Trophoblast cell (in vitro differentiated cells and primary cell): Measurements from ENCODE around the gene PCNX4.

Experiments used
- DNase-seq, 2 donors: peaks; one replicate each; pipeline ENCODE4 v3.0.0-alpha.2; 2016
- H2AFZ ChIP-seq: 2 replicates; pipeline ENCODE4 v1.6.1; 2013; ENCODE audit warnings: low read length, moderate library complexity, mild to moderate bottlenecking; ENCODE audit not compliant: insufficient read depth, poor library complexity
- H2AK5ac ChIP-seq: 2 replicates; pipeline ENCODE4 v1.6.1; 2013; ENCODE audit warnings: mild to moderate bottlenecking, low read length
- H2BK120ac ChIP-seq: 2 replicates; pipeline ENCODE4 v1.6.1; 2013; ENCODE audit warnings: low read length, mild to moderate bottlenecking, moderate library complexity; ENCODE audit not compliant: insufficient read depth, poor library complexity
- H2BK12ac ChIP-seq: 2 replicates; pipeline ENCODE4 v1.6.1; 2013; ENCODE audit warnings: mild to moderate bottlenecking, low read length, moderate library complexity
- H2BK5ac ChIP-seq: 2 replicates; pipeline ENCODE4 v1.6.1; 2013; ENCODE audit warnings: low read length, low read depth, moderate library complexity, mild to moderate bottlenecking; ENCODE audit not compliant: poor library complexity
- H3K14ac ChIP-seq: 2 replicates; pipeline ENCODE4 v1.6.1; 2013; ENCODE audit warnings: mild to moderate bottlenecking, low read length
- H3K18ac ChIP-seq: 2 replicates; pipeline ENCODE4 v1.6.1; 2013; ENCODE audit warnings: mild to moderate bottlenecking, low read length
- H3K23ac ChIP-seq: 2 replicates; pipeline ENCODE4 v1.6.1; 2013; ENCODE audit warnings: low read length
- H3K27ac ChIP-seq: 2 replicates; pipeline ENCODE4 v1.5.1; 2013; ENCODE audit warnings: low read depth, mild to moderate bottlenecking, inconsistent platforms, low read length, moderate library complexity
- H3K27me3 ChIP-seq: 2 replicates; pipeline ENCODE4 v1.6.1; 2013; ENCODE audit warnings: inconsistent platforms, mild to moderate bottlenecking, low read length, moderate library complexity; ENCODE audit not compliant: insufficient read depth
- H3K36me3 ChIP-seq, 2 experiments: 1 replicate in 1 of 2; 2 replicates in 1 of 2; pipeline ENCODE4 v1.6.1; 2013; ENCODE audit warnings: low read length in 2 of 2, mild to moderate bottlenecking in 2 of 2, moderate library complexity in 1 of 2; ENCODE audit not compliant: insufficient read depth in 2 of 2, control insufficient read depth in 1 of 2
- H3K4ac ChIP-seq: 2 replicates; pipeline ENCODE4 v1.6.1; 2013; ENCODE audit warnings: low read depth, mild to moderate bottlenecking, low read length, moderate library complexity
- H3K4me1 ChIP-seq, 2 experiments: 1 replicate in 1 of 2; 2 replicates in 1 of 2; pipeline ENCODE4 v1.6.1; 2013; ENCODE audit warnings: low read length in 2 of 2, mild to moderate bottlenecking in 2 of 2, moderate library complexity in 1 of 2; ENCODE audit not compliant: insufficient read depth in 2 of 2, control insufficient read depth in 1 of 2
- H3K4me2 ChIP-seq: 2 replicates; pipeline ENCODE4 v1.6.1; 2013; ENCODE audit warnings: inconsistent platforms, mild to moderate bottlenecking, low read length, moderate library complexity
- H3K4me3 ChIP-seq: 2 replicates; pipeline ENCODE4 v1.5.1; 2013; ENCODE audit warnings: mild to moderate bottlenecking, low read depth, low read length, inconsistent platforms
- H3K79me1 ChIP-seq: one replicate; pipeline ENCODE4 v1.6.1; 2013; ENCODE audit warnings: low read length
- H3K79me2 ChIP-seq: 2 replicates; pipeline ENCODE4 v1.6.1; 2013; ENCODE audit warnings: low read length, mild to moderate bottlenecking; ENCODE audit not compliant: control insufficient read depth, insufficient read depth, poor library complexity
- H3K9ac ChIP-seq: 2 replicates; pipeline ENCODE4 v1.6.1; 2013; ENCODE audit warnings: mild to moderate bottlenecking, low read length
- H3K9me3 ChIP-seq: 2 replicates; pipeline ENCODE4 v1.6.1; 2013; ENCODE audit warnings: low read depth, mild to moderate bottlenecking, control low read depth, inconsistent platforms, low read length; ENCODE audit not compliant: insufficient read depth
- H4K12ac ChIP-seq: 2 replicates; pipeline ENCODE4 v1.6.1; 2013; ENCODE audit warnings: low read depth, mild to moderate bottlenecking, low read length, moderate library complexity
- H4K8ac ChIP-seq: 2 replicates; pipeline ENCODE4 v1.6.1; 2013; ENCODE audit warnings: low read depth, mild to moderate bottlenecking, low read length, moderate library complexity
- H4K91ac ChIP-seq: one replicate; pipeline ENCODE4 v1.6.1; 2013; ENCODE audit warnings: low read depth, mild to moderate bottlenecking, low read length, moderate library complexity
- WGBS: extraction: QIAGEN DNeasy Blood & Tissue Kit; methylation state at CpG from one replicate; pipeline ENCODE4 v1.1.7; 2013; ENCODE audit warnings: missing lambda C conversion rate; ENCODE audit not compliant: insufficient read length, insufficient coverage; ENCODE audit errors: extremely low coverage; 5-methylcytosine and 5-hydroxymethylcytosine counted together

PCNX4 gene

DNA sequence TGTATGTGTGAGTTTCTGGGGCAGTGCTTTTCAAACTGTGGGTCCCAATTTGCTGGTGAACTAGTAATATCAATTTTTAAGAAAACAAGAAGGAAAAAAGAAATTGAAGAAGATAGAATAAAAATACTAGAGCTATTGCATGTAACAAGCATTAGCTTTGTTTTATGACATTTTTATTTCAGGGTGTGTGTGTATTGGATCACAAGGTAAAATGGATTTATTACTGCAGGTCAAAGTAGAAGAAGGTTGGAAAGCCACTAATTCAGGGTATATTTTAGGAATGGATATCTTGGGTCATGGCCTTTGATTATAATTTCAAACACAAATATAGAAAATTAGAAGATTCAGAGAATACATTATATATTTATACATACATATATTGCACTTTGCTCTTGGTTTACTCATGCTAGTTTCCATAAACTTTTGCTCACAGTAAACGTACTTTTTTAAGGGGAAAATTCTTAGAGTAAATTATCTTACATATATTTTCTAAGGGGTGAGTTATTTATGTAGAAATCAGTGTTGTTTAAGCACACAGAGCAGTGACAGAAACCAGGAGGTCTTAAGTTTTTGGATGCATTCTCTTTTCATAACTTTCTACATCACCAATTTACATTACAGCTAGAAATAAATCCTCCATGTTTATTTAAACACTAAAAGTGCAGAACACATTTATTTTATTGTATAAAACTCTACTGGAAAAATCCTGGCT, 122.8 kb downstream of the PCNX4 start:
- Histone ChIP-seq H3K4ac (no peak overlapping the region), H2BK5ac (no peak overlapping the region), H3K9me3 (no peaks in the 10 kb centered on the region), H3K4me2 (no peak overlapping the region), H3K23ac (no peak overlapping the region), H3K14ac (no peak overlapping the region), H2AFZ (no peak overlapping the region), H2BK120ac (no peak overlapping the region), H3K79me1 (no peaks in the 10 kb centered on the region), H3K4me1 (no peaks in the 10 kb centered on the region), H3K27me3 (no peaks in the 10 kb centered on the region), H3K18ac (no peak overlapping the region), H3K36me3 (no peaks in the 10 kb centered on the region), H3K9ac (no peak overlapping the region), H2BK12ac (no peak overlapping the region), H4K91ac (no peak overlapping the region), H3K79me2 (peaks cover 2% of the 10 kb centered on the region), H2AK5ac (no peak overlapping the region), H4K8ac (no peak overlapping the region), H4K12ac (no peak overlapping the region), H3K27ac (no peak overlapping the region), H3K4me3 (no peak overlapping the region)
- WGBS = no CpG with 5 or more reads among the region's 1 CpG
- no peak for DNase-seq

DNA sequence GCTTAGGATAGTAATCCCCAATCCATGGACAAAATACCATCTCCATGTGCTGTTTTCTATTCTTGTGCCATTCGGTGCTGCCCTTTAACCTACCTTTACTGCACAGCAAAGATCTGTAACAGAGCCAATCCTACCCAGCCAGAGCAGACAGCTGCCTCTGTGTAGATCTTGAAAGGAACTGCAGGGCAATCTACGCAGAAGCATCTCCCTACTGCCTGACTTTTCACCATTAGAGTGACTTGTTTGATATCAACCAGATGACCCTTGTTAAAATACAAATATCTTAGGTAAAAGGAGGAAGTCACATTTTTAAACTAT, 123.4 kb downstream of the PCNX4 start:
- H3K4me3 ChIP-seq = no peak overlapping the region
- no peak overlapping the region for H3K14ac ChIP-seq
- H3K79me1 ChIP-seq = no peaks in the 10 kb centered on the region
- no peak overlapping the region for H4K91ac ChIP-seq
- no peak overlapping the region for H2BK5ac ChIP-seq
- H3K27ac ChIP-seq = no peak overlapping the region
- H4K8ac ChIP-seq = no peak overlapping the region
- H3K27me3 ChIP-seq = no peaks in the 10 kb centered on the region
- WGBS = no CpG with 5 or more reads among the region's 2 CpGs
- H3K9me3 ChIP-seq = no peaks in the 10 kb centered on the region
- no peak for DNase-seq
- no peak overlapping the region for H3K4me2 ChIP-seq
- no peak overlapping the region for H2AFZ ChIP-seq
- no peak overlapping the region for H2BK12ac ChIP-seq
- H2BK120ac ChIP-seq = no peak overlapping the region
- H3K9ac ChIP-seq = no peak overlapping the region
- no peaks in the 10 kb centered on the region for H3K36me3 ChIP-seq
- no peak overlapping the region for H2AK5ac ChIP-seq
- H3K18ac ChIP-seq = no peak overlapping the region
- H3K4me1 ChIP-seq = no peaks in the 10 kb centered on the region
- peaks cover 2% of the 10 kb centered on the region for H3K79me2 ChIP-seq
- H3K23ac ChIP-seq = no peak overlapping the region
- no peak overlapping the region for H3K4ac ChIP-seq
- no peak overlapping the region for H4K12ac ChIP-seq

DNA sequence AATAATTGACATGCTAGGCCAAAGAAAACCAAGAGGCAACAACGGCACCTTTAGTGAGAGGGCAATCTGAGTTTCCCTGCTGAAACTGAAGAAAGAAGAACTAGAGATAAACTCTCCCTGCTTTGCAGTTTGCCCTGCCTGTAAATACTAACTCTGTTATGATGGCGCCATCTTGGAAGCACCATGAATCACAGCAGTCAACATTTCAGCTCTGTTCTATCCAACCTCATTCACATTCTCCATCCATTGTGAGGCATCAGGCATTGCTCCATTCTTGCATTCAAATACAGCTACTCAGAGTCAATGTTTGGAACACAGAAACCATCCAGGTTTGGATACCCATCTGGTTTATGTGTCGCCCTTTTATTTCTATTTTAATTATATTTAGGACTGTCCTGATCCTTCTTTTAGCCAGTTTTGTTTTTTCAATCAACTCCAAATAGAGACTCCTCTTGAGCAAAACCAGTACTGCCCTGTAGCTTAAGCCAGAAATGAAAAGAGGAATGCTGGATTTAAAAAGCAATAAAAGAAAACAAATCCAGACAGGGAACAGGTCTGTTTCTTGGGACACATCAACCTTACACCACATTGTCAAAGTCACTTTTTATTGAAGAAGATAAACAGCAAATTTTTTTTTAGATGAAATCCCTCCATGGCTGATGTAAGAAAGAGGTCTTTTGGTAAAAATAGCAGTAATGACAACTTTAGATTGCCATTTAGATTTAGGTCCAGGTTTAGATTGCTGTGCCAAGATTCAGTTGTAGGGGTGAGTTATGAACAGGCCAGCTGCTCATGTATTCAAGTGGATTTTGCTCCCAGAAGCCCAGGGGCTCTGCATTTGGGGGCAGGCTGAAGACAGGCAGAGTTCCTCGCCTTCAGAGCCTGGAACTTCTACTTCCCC, 124.0 kb downstream of the PCNX4 start:
- H2BK5ac ChIP-seq = no peak overlapping the region
- peaks cover 2% of the 10 kb centered on the region for H3K79me2 ChIP-seq

DNA sequence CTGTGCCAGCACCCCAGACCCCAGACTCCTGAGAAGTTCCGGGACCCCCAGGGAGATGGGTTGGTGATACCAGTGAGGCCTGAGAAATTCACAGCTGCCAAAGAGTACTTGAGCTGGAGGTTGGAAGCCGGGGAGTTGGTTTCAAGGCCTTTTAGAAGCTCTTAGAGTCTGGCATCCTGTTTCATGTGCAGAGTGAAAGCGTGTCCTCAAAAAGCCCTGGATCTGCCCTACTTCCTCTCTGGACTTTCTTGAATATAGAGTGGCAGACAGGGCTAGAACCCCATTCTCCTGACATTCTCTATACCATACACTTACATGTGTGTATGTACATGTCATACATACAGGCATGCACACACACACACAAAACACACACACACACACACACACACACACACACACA, 126.0 kb downstream of the PCNX4 start:
- Histone ChIP-seq H3K23ac (no peak overlapping the region), H3K14ac (no peak overlapping the region), H3K27ac (no peak overlapping the region), H3K4ac (no peak overlapping the region), H2BK120ac (no peak overlapping the region), H2AK5ac (no peak overlapping the region), H3K79me1 (no peaks in the 10 kb centered on the region), H3K9me3 (no peaks in the 10 kb centered on the region), H2BK5ac (no peak overlapping the region), H3K4me2 (no peak overlapping the region), H3K9ac (no peak overlapping the region), H4K91ac (no peak overlapping the region), H4K12ac (no peak overlapping the region), H4K8ac (no peak overlapping the region), H2AFZ (no peak overlapping the region), H3K4me3 (no peak overlapping the region), H3K79me2 (peaks cover 2% of the 10 kb centered on the region), H3K18ac (no peak overlapping the region), H2BK12ac (no peak overlapping the region), H3K27me3 (no peaks in the 10 kb centered on the region), H3K4me1 (peaks cover 0 to 1% of the 10 kb centered on the region in 2 experiments), H3K36me3 (no peaks in the 10 kb centered on the region)
- no peak for DNase-seq
- WGBS = no CpG with 5 or more reads among the region's 3 CpGs

More for the DNA sequence above, 124.0 kb downstream of the PCNX4 start:
- Histone ChIP-seq H3K4ac (no peak overlapping the region), H2BK120ac (no peak overlapping the region), H3K36me3 (no peaks in the 10 kb centered on the region), H3K4me1 (no peaks in the 10 kb centered on the region), H3K18ac (no peak overlapping the region), H4K91ac (no peak overlapping the region), H3K79me1 (no peaks in the 10 kb centered on the region), H2BK12ac (no peak overlapping the region), H2AFZ (no peak overlapping the region), H3K23ac (no peak overlapping the region), H4K12ac (no peak overlapping the region), H3K27me3 (no peaks in the 10 kb centered on the region), H3K4me2 (no peak overlapping the region), H3K14ac (no peak overlapping the region), H4K8ac (no peak overlapping the region), H3K9me3 (no peaks in the 10 kb centered on the region), H2AK5ac (no peak overlapping the region), H3K4me3 (no peak overlapping the region), H3K27ac (no peak overlapping the region), H3K9ac (no peak overlapping the region)
- DNase-seq = no peak
- WGBS = no CpG with 5 or more reads among the region's 4 CpGs
